H9 (cell line): ENCODE data around the gene STBD1. TPM values are rescaled to one million over a fixed set of nuclear protein-coding genes. Genes with fewer than 3 reads are reported as not detected.

Experiments
- DNase-seq: peaks from one replicate; pipeline ENCODE4 v3.0.0-alpha.2; 2017
- H2AFZ ChIP-seq: one replicate; pipeline ENCODE4 v1.6.1; 2013; ENCODE audit warnings: mild to moderate bottlenecking, low read length, control low read depth, moderate library complexity
- H2AK5ac ChIP-seq: 2 replicates; pipeline ENCODE4 v1.6.1; 2013; ENCODE audit warnings: low read length, control low read depth, mixed read lengths; ENCODE audit not compliant: insufficient read length
- H2BK120ac ChIP-seq: one replicate; pipeline ENCODE4 v1.6.1; 2013; ENCODE audit warnings: low read depth, mild to moderate bottlenecking, low read length, control low read depth, inconsistent platforms; ENCODE audit not compliant: poor library complexity, severe bottlenecking
- H2BK12ac ChIP-seq: 2 replicates; pipeline ENCODE4 v1.6.1; 2013; ENCODE audit warnings: low read length, control low read depth, mixed read lengths, low read depth; ENCODE audit not compliant: insufficient read length
- H2BK15ac ChIP-seq: 2 replicates; pipeline ENCODE4 v1.6.1; 2013; ENCODE audit warnings: low read depth, low read length, control low read depth
- H2BK20ac ChIP-seq: one replicate; pipeline ENCODE4 v1.6.1; 2013; ENCODE audit warnings: low read depth, mild to moderate bottlenecking, low read length, control low read depth, inconsistent platforms; ENCODE audit not compliant: poor library complexity, severe bottlenecking
- H2BK5ac ChIP-seq: 2 replicates; pipeline ENCODE4 v1.6.1; 2013; ENCODE audit warnings: low read length, control low read depth, mixed read lengths; ENCODE audit not compliant: insufficient read length
- H3K14ac ChIP-seq: 2 replicates; pipeline ENCODE4 v1.6.1; 2013; ENCODE audit warnings: low read length, control low read depth; ENCODE audit not compliant: insufficient read depth
- H3K18ac ChIP-seq: 2 replicates; pipeline ENCODE4 v1.6.1; 2013; ENCODE audit warnings: low read depth, mild to moderate bottlenecking, mixed read lengths, low read length, control low read depth; ENCODE audit not compliant: insufficient read length
- H3K23ac ChIP-seq: 2 replicates; pipeline ENCODE4 v1.6.1; 2013; ENCODE audit warnings: low read length, control low read depth, mixed read lengths, low read depth; ENCODE audit not compliant: insufficient read length
- H3K23me2 ChIP-seq: 2 replicates; pipeline ENCODE4 v1.6.1; 2013; ENCODE audit warnings: low read depth, mild to moderate bottlenecking, mixed read lengths, low read length, control low read depth; ENCODE audit not compliant: insufficient read length, poor library complexity, severe bottlenecking
- H3K27ac ChIP-seq: 2 replicates; pipeline ENCODE4 v1.5.1; 2013; ENCODE audit warnings: low read length, control low read depth, mixed read lengths, low read depth; ENCODE audit not compliant: insufficient read length
- H3K27me3 ChIP-seq: 2 replicates; pipeline ENCODE4 v1.6.1; 2013; ENCODE audit warnings: low read length, control low read depth, inconsistent platforms; ENCODE audit not compliant: insufficient read depth
- H3K4ac ChIP-seq: 2 replicates; pipeline ENCODE4 v1.6.1; 2013; ENCODE audit warnings: low read depth, mild to moderate bottlenecking, control low read depth, inconsistent platforms, low read length, moderate library complexity
- H3K4me1 ChIP-seq: 2 replicates; pipeline ENCODE4 v1.6.1; 2013; ENCODE audit warnings: low read length, control low read depth, inconsistent platforms; ENCODE audit not compliant: insufficient read depth
- H3K4me2 ChIP-seq: 2 replicates; pipeline ENCODE4 v1.6.1; 2013; ENCODE audit warnings: low read length, control low read depth, mixed read lengths; ENCODE audit not compliant: insufficient read length, insufficient read depth
- H3K56ac ChIP-seq: 2 replicates; pipeline ENCODE4 v1.6.1; 2013; ENCODE audit warnings: low read depth, mild to moderate bottlenecking, mixed read lengths, low read length, control low read depth; ENCODE audit not compliant: insufficient read length
- H3K79me1 ChIP-seq: 2 replicates; pipeline ENCODE4 v1.6.1; 2013; ENCODE audit warnings: low read depth, mild to moderate bottlenecking, moderate library complexity, low read length, control low read depth, inconsistent platforms; ENCODE audit not compliant: insufficient read depth, poor library complexity, severe bottlenecking
- H3K79me2 ChIP-seq: 2 replicates; pipeline ENCODE4 v1.6.1; 2013; ENCODE audit warnings: low read length, control low read depth, inconsistent platforms; ENCODE audit not compliant: insufficient read depth
- H3K9ac ChIP-seq: 2 replicates; pipeline ENCODE4 v1.6.1; 2013; ENCODE audit warnings: low read length, control low read depth, mixed read lengths; ENCODE audit not compliant: insufficient read length; ENCODE audit errors: extremely low read depth
- H3K9me3 ChIP-seq: one replicate; pipeline ENCODE4 v1.6.1; 2013; ENCODE audit warnings: low read depth, low read length, inconsistent platforms; ENCODE audit not compliant: control insufficient read depth
- H3T11ph ChIP-seq: one replicate; pipeline ENCODE4 v1.6.1; 2013; ENCODE audit warnings: mild to moderate bottlenecking, low read length, control low read depth, inconsistent platforms
- H4K20me1 ChIP-seq: one replicate; pipeline ENCODE4 v1.6.1; 2013; ENCODE audit not compliant: control insufficient read depth, insufficient read length, insufficient read depth
- H4K5ac ChIP-seq: 2 replicates; pipeline ENCODE4 v1.6.1; 2013; ENCODE audit warnings: low read depth, mild to moderate bottlenecking, mixed read lengths, low read length, control low read depth; ENCODE audit not compliant: insufficient read length
- H4K8ac ChIP-seq: replicated peaks from 2 replicates; pipeline ENCODE4 v1.6.1; 2013; ENCODE audit warnings: low read length, control low read depth, mixed read lengths, low read depth; ENCODE audit not compliant: insufficient read length
- H4K91ac ChIP-seq: 2 replicates; pipeline ENCODE4 v1.6.1; 2013; ENCODE audit warnings: low read depth, mild to moderate bottlenecking, moderate library complexity, mixed read lengths, low read length, control low read depth; ENCODE audit not compliant: insufficient read length
- H3K27ac Mint-ChIP-seq, 3 experiments: 2 replicates in 2 of 3; 3 replicates in 1 of 3; pipeline ENCODE4 v1.8.0; 2020 to 2021; ENCODE audit warnings: mixed read lengths in 3 of 3, mild to moderate bottlenecking in 1 of 3, moderate library complexity in 1 of 3
- H3K27me3 Mint-ChIP-seq: 2 replicates; pipeline ENCODE4 v1.8.0; 2021; ENCODE audit warnings: low read depth, mild to moderate bottlenecking, moderate library complexity, mixed read lengths
- H3K36me3 Mint-ChIP-seq, 3 experiments: 2 replicates in 2 of 3; 3 replicates in 1 of 3; pipeline ENCODE4 v1.8.0; 2020 to 2021; ENCODE audit warnings: low read depth in 3 of 3, mixed read lengths in 3 of 3; ENCODE audit not compliant: insufficient read depth in 1 of 3
- H3K4me1 Mint-ChIP-seq, 2 experiments: 2 replicates each; pipeline ENCODE4 v1.8.0; 2020; ENCODE audit warnings: mixed read lengths in 2 of 2
- H3K4me3 Mint-ChIP-seq, 2 experiments: 2 replicates in 1 of 2; 3 replicates in 1 of 2; pipeline ENCODE4 v1.8.0; 2020 to 2021; ENCODE audit warnings: mild to moderate bottlenecking in 2 of 2, mixed read lengths in 2 of 2, moderate library complexity in 1 of 2
- H3K9me3 Mint-ChIP-seq, 2 experiments: 2 replicates in 1 of 2; 3 replicates in 1 of 2; pipeline ENCODE4 v1.8.0; 2020; ENCODE audit warnings: mild to moderate bottlenecking in 2 of 2, mixed read lengths in 2 of 2, moderate library complexity in 1 of 2
- CTCF ChIP-seq: fragments of 200-600 bp; sonication (generic); conservative IDR thresholded peaks from 3 replicates; pipeline ENCODE4 v1.8.0; 2021; ENCODE audit warnings: antibody characterized with exemption, mild to moderate bottlenecking
- WGBS: extraction: QIAGEN DNeasy Blood & Tissue Kit; methylation state at CpG from one replicate; pipeline ENCODE4 v1.1.7; 2013; ENCODE audit warnings: missing lambda C conversion rate, low lambda C conversion rate, mixed read lengths; ENCODE audit not compliant: insufficient read length; ENCODE audit errors: extremely low coverage; 5-methylcytosine and 5-hydroxymethylcytosine counted together
- total RNA-seq: library from RNA; stranded (reverse); gene quantifications from 2 replicates; pipeline ENCODE4 v1.2.1, GENCODE V29; 2021

STBD1 gene
- total RNA-seq, 1 experiment from 2014 or later = 1.1 TPM

GRCh38 chr4:76342803-76343202, 36.3 kb downstream of the STBD1 start:
- no CpG with 5 or more reads among the region's 2 CpGs for whole genome bisulfite sequencing
- no peak overlapping the region for H3K23ac ChIP-seq
- no peak overlapping the region for H4K91ac ChIP-seq
- no peak overlapping the region for H2BK20ac ChIP-seq
- no peak overlapping the region for H2BK5ac ChIP-seq
- no peak overlapping the region for H3K14ac ChIP-seq
- Mint-ChIP-seq H3K9me3 (peaks cover 8 to 11% of the 10 kb centered on the region in 2 experiments; a peak in 3 of 5 replicates), H3K27ac (no peak overlapping the region), H3K4me3 (no peak overlapping the region), H3K27me3 (peaks cover 2% of the 10 kb centered on the region; the same call in 1 of the 2 replicates), H3K4me1 (no peaks in the 10 kb centered on the region), H3K36me3 (peaks cover 0 to 3% (median 0%) of the 10 kb centered on the region in 3 experiments; a peak in 3 of 7 replicates)
- no peaks in the 10 kb centered on the region for H3K4me1 ChIP-seq
- H3K79me1 ChIP-seq = no peaks in the 10 kb centered on the region
- no peak overlapping the region for H2BK120ac ChIP-seq
- no peak overlapping the region for H3T11ph ChIP-seq
- H2BK12ac ChIP-seq = no peak overlapping the region
- no peaks in the 10 kb centered on the region for H3K27me3 ChIP-seq
- no peaks in the 10 kb centered on the region for H3K9me3 ChIP-seq
- no peaks in the 10 kb centered on the region for H3K79me2 ChIP-seq
- H2AFZ ChIP-seq = no peak overlapping the region
- no peak for TF ChIP-seq CTCF
- no peak overlapping the region for H4K5ac ChIP-seq
- no peaks in the 10 kb centered on the region for H4K20me1 ChIP-seq
- H3K27ac ChIP-seq = no peak overlapping the region
- no peak overlapping the region for H3K18ac ChIP-seq
- H3K23me2 ChIP-seq = no peaks in the 10 kb centered on the region
- H2AK5ac ChIP-seq = no peak overlapping the region
- no peak overlapping the region for H3K9ac ChIP-seq
- H3K4me2 ChIP-seq = no peak overlapping the region
- no peak overlapping the region for H3K4ac ChIP-seq
- H2BK15ac ChIP-seq = no peak overlapping the region
- no peak overlapping the region for H4K8ac ChIP-seq
- H3K56ac ChIP-seq = no peak overlapping the region
- no peak for DNase-seq
